Cardiac fibroblast (primary cell): ENCODE results near the gene SYT9.

Source experiments
- DNase-seq, 2 donors: peaks; one replicate each; pipeline versions ENCODE4 v3.0.0 to v3.0.0-alpha.2; 2010; ENCODE audit warnings: low read depth in 2 of 2
- H3K4me3 ChIP-seq, 2 donors: replicated peaks in 1 of 2; 1 replicate in 1 of 2; 2 replicates in 1 of 2; pipeline ENCODE4 v1.5.1; 2011; ENCODE audit warnings: low read depth in 2 of 2, low read length in 2 of 2, mild to moderate bottlenecking in 2 of 2, moderate library complexity in 1 of 2
- TF ChIP-seq, protein P1 (sequence below): IDR thresholded peaks from one replicate; pipeline ENCODE4 v1.5.1; 2011; ENCODE audit warnings: low read depth, mild to moderate bottlenecking, low read length, inconsistent platforms

SYT9 gene

GRCh38 chr11:7306900-7307299, 55.2 kb downstream of the SYT9 start:
- no peak for DNase-seq
- TF ChIP-seq, protein P1, sequence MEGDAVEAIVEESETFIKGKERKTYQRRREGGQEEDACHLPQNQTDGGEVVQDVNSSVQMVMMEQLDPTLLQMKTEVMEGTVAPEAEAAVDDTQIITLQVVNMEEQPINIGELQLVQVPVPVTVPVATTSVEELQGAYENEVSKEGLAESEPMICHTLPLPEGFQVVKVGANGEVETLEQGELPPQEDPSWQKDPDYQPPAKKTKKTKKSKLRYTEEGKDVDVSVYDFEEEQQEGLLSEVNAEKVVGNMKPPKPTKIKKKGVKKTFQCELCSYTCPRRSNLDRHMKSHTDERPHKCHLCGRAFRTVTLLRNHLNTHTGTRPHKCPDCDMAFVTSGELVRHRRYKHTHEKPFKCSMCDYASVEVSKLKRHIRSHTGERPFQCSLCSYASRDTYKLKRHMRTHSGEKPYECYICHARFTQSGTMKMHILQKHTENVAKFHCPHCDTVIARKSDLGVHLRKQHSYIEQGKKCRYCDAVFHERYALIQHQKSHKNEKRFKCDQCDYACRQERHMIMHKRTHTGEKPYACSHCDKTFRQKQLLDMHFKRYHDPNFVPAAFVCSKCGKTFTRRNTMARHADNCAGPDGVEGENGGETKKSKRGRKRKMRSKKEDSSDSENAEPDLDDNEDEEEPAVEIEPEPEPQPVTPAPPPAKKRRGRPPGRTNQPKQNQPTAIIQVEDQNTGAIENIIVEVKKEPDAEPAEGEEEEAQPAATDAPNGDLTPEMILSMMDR, result no peak
- H3K4me3 ChIP-seq, result no peak overlapping the region

GRCh38 chr11:7307836-7308235, 56.1 kb downstream of the SYT9 start:
- no peak overlapping the region for H3K4me3 ChIP-seq
- TF ChIP-seq, protein P1, result no peak
- no peak for DNase-seq

GRCh38 chr11:7311903-7312302, 60.2 kb downstream of the SYT9 start:
- no peak for DNase-seq
- H3K4me3 ChIP-seq, result no peak overlapping the region
- TF ChIP-seq, protein P1, result no peak

- no peak overlapping the region for H3K4me3 ChIP-seq
- DNase-seq, result no peak
- TF ChIP-seq, protein P1, result no peak
Observed at GRCh38 chr11:7314811-7315604, 63.3 kb downstream of the SYT9 start.

GRCh38 chr11:7319501-7319900, 67.8 kb downstream of the SYT9 start:
- DNase-seq, result no peak
- TF ChIP-seq, protein P1, result no peak
- H3K4me3 ChIP-seq, result no peak overlapping the region

- DNase-seq, result no peak
- no peak overlapping the region for H3K4me3 ChIP-seq
- TF ChIP-seq, protein P1, result no peak
Observed at GRCh38 chr11:7320306-7320705, 68.6 kb downstream of the SYT9 start.
